HG02970 (cell line): ENCODE data around the gene CARD19.
"Not testable (repeated sequence)": the region's sequence is repeated elsewhere in the genome, so short reads cannot be mapped to it uniquely, and the experiment has no call there.

ENCODE experiments used
- ATAC-seq: cut with Tn5 transposase; IDR thresholded peaks from one replicate; pipeline ENCODE4 v1.9.1; 2021; ENCODE audit warnings: mild to moderate bottlenecking, moderate library complexity, moderate number of reproducible peaks; ENCODE audit not compliant: unreplicated experiment, low FRiP score

CARD19 gene

DNA sequence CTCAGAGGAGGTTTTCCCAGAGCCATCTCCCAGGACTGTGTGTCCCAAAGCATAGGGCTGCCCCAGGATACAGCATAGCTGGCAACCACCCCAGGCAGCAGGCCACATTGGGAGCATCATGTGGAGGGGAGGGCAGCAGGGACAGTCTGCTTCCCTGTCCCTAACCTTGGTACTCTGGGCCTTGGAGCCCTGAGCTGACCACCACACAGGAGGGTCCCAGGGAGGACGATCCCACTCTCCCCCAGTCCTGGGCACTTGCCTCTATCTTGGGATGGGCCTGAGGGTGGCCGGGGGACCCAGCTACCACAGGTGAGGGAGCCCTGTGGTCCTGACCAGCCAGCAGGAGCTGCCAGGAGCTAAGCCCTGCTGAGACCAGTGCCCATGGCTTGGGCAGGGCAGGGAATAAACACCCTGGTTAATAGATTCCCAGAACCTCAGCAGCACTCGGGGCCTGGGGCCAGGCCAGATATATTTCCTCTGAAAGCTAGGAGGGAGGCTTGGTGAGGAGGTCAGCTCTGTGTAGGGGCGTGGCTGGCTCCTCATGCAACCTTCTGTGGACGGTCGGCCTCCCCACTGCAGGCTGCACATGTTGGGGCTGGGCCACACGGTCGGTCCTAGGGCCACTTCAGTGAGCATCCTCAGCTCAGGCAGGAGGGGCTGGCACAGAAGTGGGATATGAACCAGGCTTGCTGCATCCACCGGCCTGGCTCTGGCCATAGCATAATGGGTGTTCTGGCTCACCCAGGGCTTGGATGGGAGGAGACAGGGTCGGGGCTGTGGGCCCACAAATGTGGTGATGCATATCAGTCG, 33.9 kb downstream of the CARD19 start:
- ATAC-seq, result no peak

DNA sequence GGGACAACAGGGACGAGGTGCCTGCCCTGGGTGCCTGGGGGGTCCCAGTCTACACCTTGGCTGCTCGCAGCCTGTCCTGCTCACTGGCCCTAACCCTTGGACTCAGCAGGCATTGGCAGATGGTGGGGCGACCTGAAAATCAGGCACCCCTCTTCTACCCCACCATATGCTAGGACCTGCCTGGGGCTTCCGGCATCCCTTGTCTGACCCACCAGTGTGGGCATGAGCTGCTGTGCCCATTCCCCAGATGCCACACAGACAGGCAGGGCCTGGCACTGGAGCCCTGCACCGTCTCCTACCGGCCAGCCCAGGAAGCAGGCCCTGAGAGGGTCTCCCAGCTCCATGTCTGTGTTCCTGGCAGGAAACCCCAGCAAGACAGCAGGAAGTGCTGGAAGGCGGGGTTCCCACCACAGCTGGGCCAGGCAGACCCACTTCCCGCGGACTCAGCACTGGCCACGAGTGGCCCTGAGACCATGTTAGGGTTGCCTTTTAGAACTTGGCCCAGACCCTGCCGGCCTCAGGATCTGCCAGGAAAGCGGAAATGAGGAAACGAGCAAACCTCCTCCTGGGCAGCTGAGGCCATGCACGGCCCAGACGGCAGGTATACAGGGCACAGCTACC, 35.0 kb downstream of the CARD19 start:
- no peak for ATAC-seq

GRCh38 chr9:93131599-93132286, 35.7 kb downstream of the CARD19 start:
- ATAC-seq, result no peak

DNA sequence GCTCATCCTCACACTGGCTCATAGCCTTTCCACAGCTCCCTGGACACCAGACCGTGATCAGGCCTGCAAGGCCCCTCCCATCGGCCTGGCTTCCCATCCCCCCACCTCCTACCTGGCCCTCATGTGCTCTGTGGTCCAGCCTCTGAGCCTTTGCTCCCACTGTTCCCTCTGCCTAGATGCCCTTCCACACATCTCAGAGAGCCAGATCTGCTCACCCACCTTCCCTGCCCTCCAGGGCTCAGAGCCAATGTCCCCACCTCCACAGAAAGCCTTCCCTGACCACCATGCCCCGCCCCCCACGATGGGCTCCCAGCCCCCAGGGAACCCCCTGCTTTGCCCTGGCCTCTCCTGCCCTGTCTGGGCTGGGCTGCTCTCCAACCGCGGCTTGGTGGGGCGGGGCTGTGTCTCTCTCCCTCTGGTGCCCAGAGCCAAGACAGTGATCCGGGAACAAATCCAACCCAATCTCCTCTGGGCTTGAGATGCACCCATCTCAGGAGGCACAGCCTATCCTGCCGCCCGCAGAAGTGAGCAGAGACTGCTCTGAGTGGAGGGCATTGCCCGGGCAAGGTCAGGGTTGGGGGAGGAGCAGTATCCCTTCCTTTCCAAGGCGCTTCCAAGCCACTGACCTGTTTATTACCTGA, 36.4 kb downstream of the CARD19 start:
- no peak for ATAC-seq

DNA sequence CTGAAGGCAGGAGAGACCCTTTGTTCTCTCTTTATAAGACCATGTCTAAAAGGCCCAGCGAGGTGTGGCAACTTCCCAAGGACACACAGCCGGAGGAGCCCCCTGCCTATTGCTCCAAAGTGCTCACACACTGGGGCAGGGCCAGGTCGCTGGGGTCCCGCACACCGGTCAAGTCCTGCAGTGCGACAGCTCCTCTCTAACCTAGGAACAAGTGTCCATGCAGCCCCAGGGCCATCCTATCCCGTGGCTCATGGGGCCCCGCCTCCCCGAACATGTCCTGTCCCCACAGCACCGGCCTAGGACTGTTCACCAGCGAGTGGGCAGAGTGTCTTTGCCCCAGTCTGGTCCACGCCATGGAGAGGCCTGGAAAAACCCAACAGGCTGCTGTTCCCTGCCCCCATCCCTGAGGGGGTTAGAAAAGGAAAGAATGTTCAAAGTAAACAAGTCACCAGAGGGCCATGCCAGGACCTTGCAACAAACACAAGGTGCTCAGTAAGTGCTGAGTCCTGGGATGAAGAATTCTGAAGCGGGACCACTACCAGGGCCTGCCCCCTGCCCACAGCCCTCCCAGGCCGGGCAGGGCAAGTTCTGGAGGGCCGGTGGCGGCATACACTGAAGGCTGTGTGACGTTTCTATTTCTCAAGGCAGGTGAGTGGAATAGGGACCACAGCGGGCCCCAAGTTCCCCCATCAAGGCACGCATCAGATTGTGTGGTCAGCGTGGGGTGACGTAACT, 37.1 kb downstream of the CARD19 start:
- peak; percentile 16 for ATAC-seq

GRCh38 chr9:93133681-93134014, 37.6 kb downstream of the CARD19 start:
- no peak for ATAC-seq

- ATAC-seq, result peak; percentile 55
These were observed 38.2 kb downstream of the CARD19 start, which contains the start of gene NINJ1 for GRCh38 chr9:93134015-93134739. TSS of gene NINJ1 (minus strand) at chr9:93134251. CDS start at chr9:93134217, 34 bp downstream.

GRCh38 chr9:93134740-93135444, 38.9 kb downstream of the CARD19 start:
- ATAC-seq, result no peak

GRCh38 chr9:93136011-93136440, 40.0 kb downstream of the CARD19 start:
- no peak for ATAC-seq

GRCh38 chr9:93137362-93137761, 41.3 kb downstream of the CARD19 start:
- no peak for ATAC-seq

DNA sequence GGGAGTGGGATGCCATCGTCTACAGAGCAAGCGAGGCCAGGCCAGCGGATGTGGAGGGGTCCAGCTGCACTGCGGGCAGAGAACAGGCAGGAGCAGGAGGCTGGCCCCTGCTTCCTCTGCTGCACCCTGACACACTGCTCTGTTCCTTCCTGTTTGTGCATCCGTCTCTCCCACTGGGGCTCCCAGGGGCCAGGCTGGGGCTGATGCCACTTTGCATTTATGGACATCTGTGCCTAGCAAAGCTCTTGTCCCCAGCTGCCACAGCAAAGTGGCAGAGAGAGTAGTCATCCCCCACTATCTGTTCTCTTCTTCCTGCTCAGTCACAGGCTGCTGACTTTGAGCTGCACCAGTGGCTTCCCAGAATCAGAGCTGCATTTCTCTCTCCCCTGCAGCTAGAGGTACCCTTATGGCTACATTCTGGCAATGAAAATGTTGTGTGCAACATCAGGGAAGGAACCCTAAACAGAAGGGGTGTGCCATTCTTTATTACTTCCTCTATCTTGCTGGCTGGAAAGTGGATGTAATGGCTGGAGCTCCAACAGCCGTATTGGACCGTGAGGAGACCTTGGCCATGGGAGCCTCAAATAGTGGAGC, 42.3 kb downstream of the CARD19 start:
- no peak for ATAC-seq

DNA sequence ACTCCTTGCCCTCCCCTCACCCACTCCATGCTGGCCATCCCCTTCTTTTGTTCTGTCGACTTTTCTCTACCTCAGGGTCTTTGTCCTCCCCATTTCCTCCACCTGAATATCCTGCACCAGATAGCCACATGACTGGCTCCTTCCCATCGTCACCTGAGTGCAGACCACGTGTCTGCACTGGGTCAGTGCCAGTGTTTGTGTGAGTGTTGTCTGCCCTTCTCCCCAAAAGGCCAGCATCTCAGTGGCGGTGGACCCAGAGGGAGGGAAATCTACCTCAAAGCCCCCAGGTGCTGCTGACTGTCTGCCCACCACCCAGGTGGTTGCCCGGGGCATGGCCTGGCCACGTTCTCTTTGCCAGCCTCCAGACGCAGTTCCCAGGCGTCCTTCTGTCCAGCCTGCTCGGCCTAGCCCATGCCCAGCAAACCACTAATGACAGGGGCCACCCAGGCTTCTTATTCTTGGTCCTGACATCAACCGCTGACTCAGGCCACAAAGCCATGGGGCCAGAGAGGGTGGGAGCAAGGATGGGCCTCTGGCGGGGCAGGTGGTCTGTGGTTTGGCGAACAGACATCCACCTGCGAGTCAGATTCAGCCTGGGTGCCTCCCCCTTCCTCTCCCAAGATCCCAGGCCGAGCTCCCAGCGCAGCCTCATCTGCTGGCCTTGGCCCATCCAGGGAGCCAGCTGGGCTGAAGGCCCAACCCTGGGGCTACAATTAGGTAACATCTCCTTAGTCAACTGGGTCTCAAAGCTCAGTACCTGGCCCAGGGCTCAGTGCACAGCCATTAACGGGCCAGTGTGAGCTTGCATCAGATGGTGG, 43.6 kb downstream of the CARD19 start:
- no peak for ATAC-seq

GRCh38 chr9:93141771-93142483, 45.9 kb downstream of the CARD19 start:
- ATAC-seq, result no peak

DNA sequence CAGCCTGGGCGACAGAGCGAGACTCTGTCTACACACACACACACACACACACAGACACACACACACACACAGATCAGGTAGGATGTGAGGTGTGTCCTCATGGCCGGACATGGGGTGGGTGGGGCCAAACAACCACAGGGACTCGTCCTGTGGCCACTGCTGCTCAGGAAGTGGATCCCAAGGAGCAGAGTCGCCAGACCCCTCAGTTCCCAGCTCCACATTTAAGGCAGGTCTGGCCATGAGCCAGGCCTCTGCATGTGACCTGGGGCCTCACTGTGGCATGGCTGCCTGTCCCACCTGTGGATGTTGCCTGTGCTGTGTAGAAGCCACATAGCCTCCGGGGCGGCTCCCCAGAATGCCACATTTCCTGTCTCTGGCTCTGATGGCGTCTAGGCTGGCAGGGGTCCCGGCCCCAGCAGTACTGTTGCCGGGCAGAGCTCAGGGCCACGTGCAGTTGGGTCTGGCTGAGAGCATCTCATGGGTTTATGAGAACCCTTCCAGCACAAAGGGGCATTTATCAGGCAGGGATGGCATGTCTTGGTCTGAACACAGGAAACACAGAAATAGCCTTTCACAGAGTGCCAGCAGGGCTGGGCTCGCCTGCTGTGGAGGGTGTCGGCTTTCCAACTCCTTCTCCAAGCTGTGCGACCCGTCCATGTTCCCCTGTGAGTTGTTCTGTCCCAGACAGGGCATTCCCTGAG, 48.0 kb downstream of the CARD19 start:
- ATAC-seq, result no peak

DNA sequence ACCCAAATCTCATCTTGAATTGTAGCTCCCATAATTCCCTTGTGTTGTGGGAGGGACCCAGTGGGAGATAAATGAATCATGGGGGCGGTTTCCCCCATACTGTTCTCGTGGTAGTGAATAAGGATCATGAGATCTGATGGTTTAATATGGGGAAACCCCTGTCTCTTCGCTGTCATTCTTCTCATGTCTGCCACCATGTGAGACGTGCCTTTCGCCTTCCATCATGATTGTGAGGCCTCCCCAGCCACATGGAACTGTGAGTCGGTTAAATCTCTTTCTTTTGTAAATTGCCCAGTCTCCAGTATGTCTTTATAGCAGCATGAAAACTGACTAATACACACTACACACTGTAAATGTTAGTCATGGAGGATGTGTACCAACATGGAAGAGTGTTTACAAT, 50.7 kb downstream of the CARD19 start:
- ATAC-seq, result not testable (repeated sequence)

DNA sequence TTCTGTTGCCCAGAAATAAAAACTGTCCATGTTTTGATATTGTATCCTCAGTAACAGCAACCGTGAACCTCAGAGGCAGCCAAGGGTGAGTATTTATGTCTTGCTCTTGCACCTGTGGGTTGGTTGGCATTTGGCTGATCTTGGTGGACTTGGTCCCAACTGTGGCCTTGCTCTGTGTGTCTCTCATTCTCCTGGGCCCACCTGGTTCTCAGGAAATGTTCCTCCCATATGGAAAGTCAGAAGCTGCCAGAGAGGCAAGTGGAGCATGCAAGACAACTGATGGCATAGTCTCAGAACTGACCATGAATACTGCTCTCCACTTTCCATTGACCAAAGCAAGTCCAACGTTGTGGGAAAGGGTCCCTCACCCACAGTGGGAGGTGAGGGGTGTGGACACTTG, 51.6 kb downstream of the CARD19 start:
- ATAC-seq, result no peak

DNA sequence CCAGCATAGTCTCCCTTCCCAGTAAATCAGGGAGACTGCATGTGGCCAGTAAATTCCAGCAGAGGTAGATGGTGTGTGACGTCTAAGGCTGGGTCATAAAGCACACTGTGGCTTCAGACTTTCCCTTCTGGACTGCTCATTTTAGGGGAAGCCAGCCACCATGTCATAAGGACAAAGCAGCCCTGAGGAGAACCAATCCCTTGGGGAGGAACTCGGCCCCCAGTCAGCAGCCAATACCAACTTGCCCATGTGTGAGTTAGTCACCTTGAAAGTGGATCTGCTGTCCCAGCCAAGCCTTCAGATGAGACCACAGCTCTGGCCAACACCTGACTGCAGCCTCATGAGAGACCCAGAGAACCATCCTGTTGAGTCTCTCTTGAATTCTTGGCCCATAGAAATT, 52.7 kb downstream of the CARD19 start:
- no peak for ATAC-seq
